GM13976 (cell line): ENCODE results near the gene DENND2A.
"Not testable (repeated sequence)": the region's sequence is repeated elsewhere in the genome, so short reads cannot be mapped to it uniquely, and the experiment has no call there.

Source experiments
- DNase-seq: peaks from one replicate; pipeline ENCODE4 v3.0.0; 2012; ENCODE audit warnings: low spot score
- in situ Hi-C: fragments of 300-500 bp; cut with MboI; formaldehyde crosslinking; loops from one replicate; pipeline ENCODE4 v1.12.0; 2022; ENCODE audit warnings: low sequenced_read_pairs, mixed read lengths, inconsistent platforms; ENCODE audit not compliant: unreplicated experiment
- TF ChIP-seq, protein P1 (sequence below): IDR thresholded peaks from 2 replicates; pipeline ENCODE4 v1.5.1; 2012; ENCODE audit warnings: borderline replicate concordance, mild to moderate bottlenecking; ENCODE audit not compliant: insufficient read depth; ENCODE audit errors: extremely low read depth, missing control alignments, control extremely low read depth

DENND2A gene

DNA sequence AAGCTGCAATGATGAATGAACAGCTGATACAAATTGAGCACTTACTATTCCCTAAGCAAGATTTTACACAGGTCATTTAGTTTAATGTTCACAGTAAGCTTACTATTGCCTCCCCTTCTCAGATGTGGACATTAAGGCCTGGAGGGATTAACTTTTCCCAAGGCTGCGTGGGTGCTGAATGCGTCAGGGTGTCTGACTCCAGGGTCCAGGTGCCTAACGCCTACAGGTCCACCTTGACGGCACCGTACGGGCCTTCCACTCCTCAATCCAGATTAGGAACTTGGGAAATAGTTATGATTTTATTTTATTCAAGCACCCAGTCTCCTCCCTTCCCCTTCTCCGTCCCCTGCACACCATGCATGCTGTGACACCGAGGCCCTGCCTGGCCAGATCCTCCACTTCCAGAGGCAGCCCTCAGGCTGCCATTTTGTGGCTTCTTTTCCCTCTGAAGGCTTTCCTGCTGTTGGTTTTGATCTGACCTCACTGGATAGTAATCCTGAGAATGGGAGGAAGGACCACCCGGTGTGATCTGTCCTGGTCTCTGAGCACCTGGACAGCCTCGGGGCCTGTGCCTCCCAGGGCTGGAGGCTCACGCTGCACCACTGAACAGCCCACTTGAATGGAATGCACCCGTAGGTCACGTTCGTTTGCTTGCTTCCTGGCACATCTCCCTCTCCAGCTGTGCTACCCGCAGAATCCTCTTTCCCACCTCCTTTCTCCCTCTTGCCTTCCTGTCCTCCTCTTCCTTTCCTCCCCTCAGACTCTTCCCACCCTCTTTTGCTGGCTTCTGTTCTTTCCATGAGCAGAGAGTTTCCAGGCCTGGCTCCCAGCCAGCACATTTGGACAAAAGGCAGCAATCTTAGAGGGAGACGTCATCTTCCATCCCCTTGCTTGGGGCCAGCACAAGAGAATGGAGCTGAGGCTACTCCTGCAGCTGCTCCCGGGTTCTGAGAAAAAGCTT is 14.4 kb downstream of the DENND2A start:
- in situ Hi-C loops, result no loop called here
- DNase-seq, result no peak
- TF ChIP-seq, protein P1, sequence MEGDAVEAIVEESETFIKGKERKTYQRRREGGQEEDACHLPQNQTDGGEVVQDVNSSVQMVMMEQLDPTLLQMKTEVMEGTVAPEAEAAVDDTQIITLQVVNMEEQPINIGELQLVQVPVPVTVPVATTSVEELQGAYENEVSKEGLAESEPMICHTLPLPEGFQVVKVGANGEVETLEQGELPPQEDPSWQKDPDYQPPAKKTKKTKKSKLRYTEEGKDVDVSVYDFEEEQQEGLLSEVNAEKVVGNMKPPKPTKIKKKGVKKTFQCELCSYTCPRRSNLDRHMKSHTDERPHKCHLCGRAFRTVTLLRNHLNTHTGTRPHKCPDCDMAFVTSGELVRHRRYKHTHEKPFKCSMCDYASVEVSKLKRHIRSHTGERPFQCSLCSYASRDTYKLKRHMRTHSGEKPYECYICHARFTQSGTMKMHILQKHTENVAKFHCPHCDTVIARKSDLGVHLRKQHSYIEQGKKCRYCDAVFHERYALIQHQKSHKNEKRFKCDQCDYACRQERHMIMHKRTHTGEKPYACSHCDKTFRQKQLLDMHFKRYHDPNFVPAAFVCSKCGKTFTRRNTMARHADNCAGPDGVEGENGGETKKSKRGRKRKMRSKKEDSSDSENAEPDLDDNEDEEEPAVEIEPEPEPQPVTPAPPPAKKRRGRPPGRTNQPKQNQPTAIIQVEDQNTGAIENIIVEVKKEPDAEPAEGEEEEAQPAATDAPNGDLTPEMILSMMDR, result no peak

DNA sequence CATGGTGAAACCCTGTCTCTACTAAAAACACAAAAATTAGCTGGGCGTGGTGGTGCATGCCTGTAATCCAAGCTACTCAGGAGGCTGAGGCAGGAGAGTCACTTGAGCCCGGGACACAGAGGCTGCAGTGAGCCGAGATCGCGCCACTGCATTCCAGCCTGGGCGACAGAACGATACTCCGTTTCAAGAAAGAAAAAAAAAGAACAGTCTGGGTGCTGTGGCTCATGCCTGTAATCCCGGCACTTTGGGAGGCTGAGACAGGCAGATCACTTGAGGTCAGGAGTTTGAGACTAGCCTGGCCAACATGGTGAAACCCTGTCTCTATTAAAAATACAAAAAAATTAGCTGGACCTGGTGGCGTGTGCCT is 15.4 kb downstream of the DENND2A start:
- DNase-seq, in situ Hi-C loops: not testable (repeated sequence)

DNA sequence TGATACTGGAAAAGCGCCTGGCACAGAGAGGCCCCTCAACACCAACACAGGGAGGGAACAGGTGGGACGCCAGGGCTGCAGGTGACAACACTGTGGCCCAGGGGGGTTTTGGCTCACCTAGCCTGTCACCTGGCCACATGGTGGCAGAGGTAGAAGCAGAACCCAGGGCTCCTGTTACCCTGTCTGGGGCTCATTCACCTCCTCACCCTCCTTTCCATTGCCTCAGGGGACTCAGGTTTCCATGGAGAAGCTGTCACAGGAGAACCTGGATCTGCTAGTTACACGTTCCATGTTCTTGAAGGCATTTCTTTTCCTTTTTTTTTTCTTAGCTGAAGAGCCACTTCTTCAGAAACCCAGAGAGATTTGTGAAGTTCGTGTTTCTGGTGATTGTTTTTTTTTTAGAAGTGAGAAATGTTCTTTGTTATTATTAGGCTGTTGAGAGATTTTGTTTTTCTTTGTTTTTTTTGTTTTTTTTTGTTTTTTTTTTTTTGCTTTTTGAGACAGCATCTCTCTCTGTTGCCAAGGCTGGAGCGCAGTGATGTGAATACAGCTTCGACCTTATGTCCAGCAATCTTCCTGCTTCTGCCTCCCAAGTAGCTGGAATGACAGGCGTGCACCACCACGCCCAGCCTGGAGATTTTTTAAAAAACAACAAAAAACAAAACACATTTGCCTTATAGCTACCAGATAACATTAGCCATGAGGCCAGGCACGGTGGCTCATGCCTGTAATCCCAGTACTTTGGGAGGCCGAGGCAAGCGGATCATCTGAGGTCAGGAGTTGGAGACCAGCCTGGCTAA is 16.0 kb downstream of the DENND2A start:
- in situ Hi-C loops, result no loop called here
- TF ChIP-seq, protein P1, result no peak
- no peak for DNase-seq

DNA sequence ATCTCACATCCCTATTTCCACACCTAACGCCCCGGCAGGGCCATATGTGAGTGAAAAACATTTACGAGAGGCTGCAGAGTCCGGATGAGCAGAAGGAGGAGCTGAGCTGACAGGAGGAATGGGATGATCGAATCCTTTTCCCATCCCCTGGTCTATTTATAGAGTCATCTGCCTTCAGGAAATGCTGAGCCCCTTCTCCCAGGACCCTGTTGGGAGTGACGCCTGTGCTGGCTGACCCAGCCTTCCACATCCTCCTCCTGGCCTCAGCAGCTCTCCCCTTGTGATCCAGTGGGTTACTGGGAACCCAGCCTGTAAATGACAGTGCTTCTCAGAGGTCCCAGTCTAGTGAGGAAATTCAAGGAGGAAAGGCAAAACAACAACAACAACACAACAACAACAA is 16.6 kb downstream of the DENND2A start:
- no peak for DNase-seq
- in situ Hi-C loops, result no loop called here
- TF ChIP-seq, protein P1, result no peak

DNA sequence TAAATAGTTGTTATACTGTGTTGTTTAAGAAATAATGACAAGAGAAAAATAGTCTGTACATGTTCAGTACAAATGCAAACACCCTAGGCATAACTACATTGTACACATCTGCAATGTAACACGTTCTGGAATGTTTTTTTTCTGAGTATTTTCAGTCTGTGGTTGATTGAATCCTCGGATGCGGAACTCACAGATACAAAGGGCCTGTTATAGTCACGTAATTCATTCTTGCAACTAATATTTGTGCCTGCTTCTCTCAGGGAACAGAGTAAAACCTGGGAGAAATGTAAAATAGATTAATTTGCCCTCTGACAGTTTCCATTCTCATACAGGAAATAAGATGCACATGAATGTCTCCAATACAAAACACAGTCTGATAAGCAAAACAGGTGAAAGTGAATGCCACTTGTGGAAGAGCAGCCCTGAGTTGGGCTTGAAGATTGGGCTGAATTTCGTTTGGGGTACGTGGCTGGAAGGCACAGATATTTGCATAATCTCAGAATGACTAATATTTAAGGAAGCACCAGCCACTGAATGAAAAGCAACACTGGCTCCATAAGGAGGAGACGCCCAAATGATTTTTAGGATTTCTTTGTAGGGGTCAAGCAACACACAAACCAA is 19.1 kb downstream of the DENND2A start:
- in situ Hi-C loops, result no loop called here

DNA sequence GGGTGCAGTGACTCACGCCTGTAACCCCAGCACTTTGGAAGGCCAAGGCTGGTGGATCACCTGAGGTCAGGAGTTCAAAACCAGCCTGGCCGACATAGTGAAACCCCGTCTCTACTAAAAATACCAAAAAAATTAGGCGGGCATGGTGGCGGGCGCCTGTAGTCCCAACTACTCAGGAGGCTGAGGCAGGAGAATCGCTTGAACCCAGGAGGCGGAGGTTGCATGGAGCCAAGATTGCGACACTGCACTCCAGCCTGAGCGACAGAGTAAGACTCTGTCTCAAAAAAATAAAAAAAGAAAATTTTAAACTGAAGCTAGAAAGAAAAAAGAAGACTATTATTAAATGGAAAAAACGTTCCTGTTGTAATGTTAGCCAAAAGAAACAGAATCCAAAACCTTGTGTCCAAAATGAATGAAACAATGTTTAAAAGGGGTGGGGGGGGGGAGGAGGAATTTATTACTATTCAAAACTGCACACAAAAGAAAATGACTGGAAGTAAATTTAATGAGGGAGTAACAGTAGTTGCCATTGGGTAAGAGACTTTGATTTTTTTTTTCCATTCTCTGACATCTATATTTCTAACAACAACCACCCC is 20.6 kb downstream of the DENND2A start:
- DNase-seq, in situ Hi-C loops: not testable (repeated sequence)

More for the DNA sequence above, 19.1 kb downstream of the DENND2A start:
- DNase-seq, result no peak
- TF ChIP-seq, protein P1, result no peak

DNA sequence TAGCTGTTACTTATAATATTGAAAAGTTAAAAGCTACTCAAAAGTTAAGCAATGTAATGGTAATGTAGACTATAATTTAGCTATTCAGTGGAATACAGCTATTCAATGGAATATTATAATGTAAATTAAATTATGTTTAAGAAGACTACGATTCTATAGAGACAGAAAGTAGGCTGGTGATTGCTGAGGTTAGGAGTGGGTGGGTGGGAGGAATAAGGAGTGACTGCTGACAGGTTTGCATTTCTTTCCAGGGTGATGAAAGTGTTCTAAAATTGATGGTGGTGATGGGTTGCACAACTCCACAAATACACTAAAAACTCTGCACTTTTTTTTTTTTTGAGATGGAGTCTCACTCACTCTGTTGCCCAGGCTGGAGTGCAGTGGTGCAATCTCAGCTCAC is 21.4 kb downstream of the DENND2A start:
- no peak for DNase-seq
- in situ Hi-C loops, result no loop called here
- TF ChIP-seq, protein P1, result no peak
